Activated B cell treated with CpG ODN at 0.5 μM for 24 hours (primary cell): Measurements from ENCODE around the gene SHISAL2B. TPM values are rescaled to one million over a fixed set of nuclear protein-coding genes. Genes with fewer than 3 reads are reported as not detected.

Experiments
- ATAC-seq: fragments of 200-7000 bp; cut with Tn5 transposase; one replicate; pipeline ENCODE4 v1.10.0; 2021; ENCODE audit warnings: low read depth, mild to moderate bottlenecking, moderate library complexity
- CTCF ChIA-PET: fragments of 350-600 bp; sonication (Branson Sonifier 250); formaldehyde crosslinking; loops from one replicate; lab custom pipeline; 2021; ENCODE audit warnings: antibody characterized with exemption; lab: Charles Lee
- POLR2A ChIA-PET: fragments of 350-600 bp; sonication (Branson Sonifier 250); formaldehyde crosslinking; loops from one replicate; lab custom pipeline; 2021; ENCODE audit warnings: antibody characterized with exemption; lab: Charles Lee
- DNase-seq: peaks from one replicate; pipeline ENCODE4 v3.0.0; 2022
- H3K27ac Mint-ChIP-seq: one replicate; pipeline ENCODE4 v1.8.0; 2020; ENCODE audit warnings: mixed read lengths
- H3K27me3 Mint-ChIP-seq: one replicate; pipeline ENCODE4 v1.8.0; 2021; ENCODE audit warnings: mixed read lengths
- H3K36me3 Mint-ChIP-seq: one replicate; pipeline ENCODE4 v1.8.0; 2021; ENCODE audit warnings: low read depth, mixed read lengths
- H3K4me1 Mint-ChIP-seq: one replicate; pipeline ENCODE4 v1.8.0; 2021; ENCODE audit warnings: mixed read lengths
- H3K4me3 Mint-ChIP-seq: one replicate; pipeline ENCODE4 v1.8.0; 2020; ENCODE audit warnings: mild to moderate bottlenecking, mixed read lengths
- H3K9me3 Mint-ChIP-seq: one replicate; pipeline ENCODE4 v1.8.0; 2020; ENCODE audit warnings: mixed read lengths
- CTCF ChIP-seq: fragments of 200-600 bp; IDR thresholded peaks from one replicate; pipeline ENCODE4 v1.8.0; 2022; ENCODE audit warnings: antibody characterized with exemption, mild to moderate bottlenecking
- intact Hi-C: fragments of 100-400 bp; cut with micrococcal nuclease; formaldehyde crosslinking; loops from one replicate; pipeline ENCODE4 v1.15.1; 2024
- total RNA-seq: library from RNA; stranded (reverse); gene quantifications from 2 replicates; pipeline ENCODE4 v1.2.3, GENCODE V29; 2022

Gene SHISAL2B
- total RNA-seq, 1 donor from 2014 or later: not detected

DNA sequence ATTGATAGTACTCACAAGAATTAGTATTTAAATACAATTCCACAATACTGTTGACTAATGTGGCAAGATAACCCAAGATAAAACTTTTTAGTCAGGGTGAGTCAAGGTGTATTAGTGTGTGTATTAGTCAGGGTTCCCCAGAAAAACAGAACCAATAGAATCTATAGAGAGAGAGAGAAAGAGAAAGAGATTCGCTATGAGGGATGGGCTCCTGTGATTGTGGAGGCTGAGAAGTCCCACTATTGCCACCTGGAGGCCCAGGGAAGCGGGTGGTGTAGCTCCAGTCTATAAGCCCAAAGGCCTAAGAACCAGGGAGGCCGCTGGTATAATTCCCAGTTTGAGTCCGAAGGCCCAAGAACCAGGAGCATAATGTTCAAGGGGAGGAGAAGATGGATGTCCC is 10.0 kb upstream of the SHISAL2B start:
- Mint-ChIP-seq H3K27ac (no peak overlapping the region), H3K9me3 (no peaks in the 10 kb centered on the region), H3K4me3 (no peak overlapping the region), H3K27me3 (peaks cover 1% of the 10 kb centered on the region), H3K4me1 (no peaks in the 10 kb centered on the region), H3K36me3 (no peaks in the 10 kb centered on the region)
- DNase-seq (no peak), ATAC-seq (no peak)
- intact Hi-C loops: no loop called here
- POLR2A ChIA-PET: no interaction called here
- CTCF ChIA-PET: no interaction called here
- no peak for TF ChIP-seq CTCF

DNA sequence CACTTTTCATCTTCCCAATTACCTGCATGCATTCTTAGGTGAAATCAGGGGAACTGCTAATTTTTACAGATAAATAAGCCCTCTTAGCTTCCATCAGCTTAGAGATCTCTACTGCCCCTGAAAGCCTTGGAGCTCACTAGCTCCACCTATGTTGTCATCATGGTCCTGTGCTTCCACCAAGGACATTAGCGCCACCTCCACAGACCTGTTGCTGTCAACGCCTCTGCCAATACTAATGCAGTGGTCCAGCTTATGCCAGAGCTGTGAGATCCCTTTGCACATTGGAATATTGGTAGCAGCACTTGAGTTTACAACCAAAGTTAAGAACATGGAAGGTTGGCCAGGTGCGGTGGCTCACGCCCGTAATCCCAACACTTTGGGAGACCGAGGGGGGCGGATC is 7.7 kb upstream of the SHISAL2B start:
- Mint-ChIP-seq H3K27me3 (no peaks in the 10 kb centered on the region), H3K27ac (no peak overlapping the region), H3K4me3 (no peak overlapping the region), H3K4me1 (no peaks in the 10 kb centered on the region), H3K9me3 (no peaks in the 10 kb centered on the region), H3K36me3 (no peaks in the 10 kb centered on the region)
- TF ChIP-seq CTCF: no peak
- intact Hi-C loops: no loop called here
- ChIA-PET POLR2A (no interaction called here), CTCF (no interaction called here)
- DNase-seq: no peak
- ATAC-seq: no peak

- no peaks in the 10 kb centered on the region for H3K9me3 Mint-ChIP-seq
- no peak for ATAC-seq
- CTCF ChIA-PET: no interaction called here
Measured at GRCh38 chr5:64685866-64686265, 4.4 kb upstream of the SHISAL2B start.

GRCh38 chr5:64688391-64688790 is 1.9 kb upstream of the SHISAL2B start:
- H3K4me3 Mint-ChIP-seq: no peak overlapping the region
- H3K9me3 Mint-ChIP-seq: no peaks in the 10 kb centered on the region
- H3K4me1 Mint-ChIP-seq: peaks cover 5% of the 10 kb centered on the region
- peaks cover 30% of the 10 kb centered on the region for H3K27me3 Mint-ChIP-seq
- intact Hi-C loops: no loop called here
- H3K36me3 Mint-ChIP-seq: no peaks in the 10 kb centered on the region
- DNase-seq (no peak), ATAC-seq (no peak)
- CTCF ChIA-PET: no interaction called here
- TF ChIP-seq CTCF: no peak
- POLR2A ChIA-PET: no interaction called here
- H3K27ac Mint-ChIP-seq: no peak overlapping the region

More at GRCh38 chr5:64685866-64686265, 4.4 kb upstream of the SHISAL2B start:
- no peak for TF ChIP-seq CTCF
- Mint-ChIP-seq H3K4me3 (no peak overlapping the region), H3K36me3 (no peaks in the 10 kb centered on the region), H3K4me1 (peaks cover 5% of the 10 kb centered on the region), H3K27me3 (peaks cover 18% of the 10 kb centered on the region), H3K27ac (no peak overlapping the region)
- POLR2A ChIA-PET: no interaction called here
- intact Hi-C loops: no loop called here
- DNase-seq: no peak

DNA sequence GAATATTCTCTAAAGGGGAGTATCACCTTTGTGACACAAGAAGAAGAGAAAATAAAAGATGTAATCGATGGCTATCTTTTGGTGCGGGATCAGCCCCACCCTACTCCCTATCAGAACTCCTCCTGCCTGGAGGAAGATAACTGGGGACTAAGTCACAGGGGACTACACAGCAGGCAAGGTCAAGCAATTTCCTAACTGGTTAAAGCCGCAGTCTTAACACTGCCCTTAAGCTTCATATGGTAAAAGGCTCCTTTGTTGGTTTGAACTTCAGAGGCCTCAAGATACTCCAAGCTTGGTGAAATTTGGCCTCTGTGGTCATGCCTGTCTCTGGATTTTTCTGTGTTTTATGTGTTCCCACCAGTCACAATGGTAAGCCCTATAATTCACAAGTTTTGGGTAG is 1.3 kb upstream of the SHISAL2B start:
- Mint-ChIP-seq H3K27me3 (peaks cover 33% of the 10 kb centered on the region), H3K4me3 (no peak overlapping the region), H3K27ac (no peak overlapping the region), H3K36me3 (no peaks in the 10 kb centered on the region), H3K9me3 (no peaks in the 10 kb centered on the region), H3K4me1 (peaks cover 5% of the 10 kb centered on the region)
- ATAC-seq (no peak), DNase-seq (no peak)
- CTCF ChIA-PET: no interaction called here
- TF ChIP-seq CTCF: no peak
- POLR2A ChIA-PET: no interaction called here
- intact Hi-C loops: no loop called here
